ENCODE data around the gene THSD4. TPM values are rescaled to one million over a fixed set of nuclear protein-coding genes. Genes with fewer than 3 reads are reported as not detected.

Gene THSD4
- total RNA-seq, 6 donors from 2014 or later, result 16.8 to 39.7 (median 21.7) TPM

- Histone ChIP-seq H3K9me3 (peaks cover 0 to 3% (median 0%) of the 10 kb centered on the region in 4 donors), H3K4me1 (peaks cover 0 to 4% (median 0%) of the 10 kb centered on the region in 4 donors), H3K36me3 (no peaks in the 10 kb centered on the region), H3K4me3 (no peak overlapping the region), H3K27ac (no peak overlapping the region), H3K27me3 (no peaks in the 10 kb centered on the region)
- no peak for DNase-seq
- TF ChIP-seq POLR2A (IDR thresholded peaks at IDR 0.05) (no peak), EP300 (IDR thresholded peaks at IDR 0.05) (no peak), CTCF (IDR thresholded peaks at IDR 0.05) (no peak), POLR2AphosphoS5 (IDR thresholded peaks at IDR 0.05) (no peak)
- WGBS, 2 donors, result 78 to 88% methylated on average over 6 of the region's 6 CpGs
- no peak for ATAC-seq (ENCODE audit: low FRiP score in 2 of 2)
These were observed 157.7 kb downstream of the THSD4 start for GRCh38 chr15:71272932-71273331.

- no peak overlapping the region for H3K27ac ChIP-seq
- TF ChIP-seq POLR2AphosphoS5 (IDR thresholded peaks at IDR 0.05), result no peak
- TF ChIP-seq CTCF (IDR thresholded peaks at IDR 0.05), result no peak
- TF ChIP-seq POLR2A (IDR thresholded peaks at IDR 0.05), result no peak
- no peak for TF ChIP-seq EP300 (IDR thresholded peaks at IDR 0.05)
- H3K4me1 ChIP-seq, result peaks cover 0 to 9% (median 6%) of the 10 kb centered on the region in 4 donors
- no peaks in the 10 kb centered on the region for H3K27me3 ChIP-seq
- H3K9me3 ChIP-seq, result peaks cover 0 to 3% (median 0%) of the 10 kb centered on the region in 4 donors
- DNase-seq, result no peak
- no peak for ATAC-seq (ENCODE audit: low FRiP score in 2 of 2)
- 89 to 98% methylated on average over 3 of the region's 3 CpGs for WGBS, 2 donors
- H3K36me3 ChIP-seq, result no peaks in the 10 kb centered on the region
- no peak overlapping the region for H3K4me3 ChIP-seq
These were observed 158.6 kb downstream of the THSD4 start for GRCh38 chr15:71273731-71274447.

DNA sequence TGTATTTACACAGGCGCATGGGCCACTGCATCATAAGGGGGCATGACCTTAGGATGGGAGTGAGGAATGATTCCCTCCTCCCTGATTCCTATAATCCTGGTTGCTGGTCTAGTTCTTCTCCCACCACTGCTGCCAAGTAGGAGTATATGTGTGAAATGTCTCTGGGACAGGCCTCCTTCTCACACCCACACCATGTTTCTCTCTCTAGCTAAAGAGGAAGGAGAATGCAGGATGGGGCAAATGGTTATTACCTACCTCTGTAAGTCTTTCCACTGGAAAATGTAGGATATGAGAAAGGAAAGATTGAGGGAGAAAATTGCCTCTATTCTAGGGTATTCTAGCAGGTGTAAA lies 159.2 kb downstream of the THSD4 start:
- no peaks in the 10 kb centered on the region for H3K36me3 ChIP-seq
- no peak overlapping the region for H3K27ac ChIP-seq
- H3K4me1 ChIP-seq, result peaks cover 3 to 12% (median 9%) of the 10 kb centered on the region in 4 donors
- TF ChIP-seq POLR2A (IDR thresholded peaks at IDR 0.05), result no peak
- TF ChIP-seq CTCF (IDR thresholded peaks at IDR 0.05), result no peak
- no peak for TF ChIP-seq POLR2AphosphoS5 (IDR thresholded peaks at IDR 0.05)
- no peak for TF ChIP-seq EP300 (IDR thresholded peaks at IDR 0.05)
- 86 to 94% methylated on average over 1 of the region's 1 CpG for WGBS, 2 donors
- peaks cover 0 to 3% (median 0%) of the 10 kb centered on the region in 4 donors for H3K9me3 ChIP-seq
- ATAC-seq (ENCODE audit: low FRiP score in 2 of 2) (no peak), DNase-seq (no peak)
- no peaks in the 10 kb centered on the region for H3K27me3 ChIP-seq
- H3K4me3 ChIP-seq, result no peak overlapping the region

GRCh38 chr15:71275098-71275497 lies 159.8 kb downstream of the THSD4 start:
- Histone ChIP-seq H3K4me3 (no peak overlapping the region), H3K36me3 (no peaks in the 10 kb centered on the region), H3K9me3 (peaks cover 0 to under 1% (median 0%) of the 10 kb centered on the region in 4 donors), H3K27me3 (no peaks in the 10 kb centered on the region), H3K4me1 (peaks cover 9 to 16% (median 11%) of the 10 kb centered on the region in 4 donors), H3K27ac (no peak overlapping the region)
- TF ChIP-seq POLR2AphosphoS5 (IDR thresholded peaks at IDR 0.05) (no peak), CTCF (IDR thresholded peaks at IDR 0.05) (no peak), POLR2A (IDR thresholded peaks at IDR 0.05) (no peak), EP300 (IDR thresholded peaks at IDR 0.05) (no peak)
- DNase-seq (no peak), ATAC-seq (ENCODE audit: low FRiP score in 2 of 2) (no peak)
- 67 to 83% methylated on average over 1 to 3 of the region's 3 CpGs for WGBS, 2 donors

All from upper lobe of left lung (tissue), 6 donors.